ENCODE measurements around the gene XRCC4.
"Not testable (repeated sequence)": the region's sequence is repeated elsewhere in the genome, so short reads cannot be mapped to it uniquely, and the experiment has no call there.

XRCC4 gene

DNA sequence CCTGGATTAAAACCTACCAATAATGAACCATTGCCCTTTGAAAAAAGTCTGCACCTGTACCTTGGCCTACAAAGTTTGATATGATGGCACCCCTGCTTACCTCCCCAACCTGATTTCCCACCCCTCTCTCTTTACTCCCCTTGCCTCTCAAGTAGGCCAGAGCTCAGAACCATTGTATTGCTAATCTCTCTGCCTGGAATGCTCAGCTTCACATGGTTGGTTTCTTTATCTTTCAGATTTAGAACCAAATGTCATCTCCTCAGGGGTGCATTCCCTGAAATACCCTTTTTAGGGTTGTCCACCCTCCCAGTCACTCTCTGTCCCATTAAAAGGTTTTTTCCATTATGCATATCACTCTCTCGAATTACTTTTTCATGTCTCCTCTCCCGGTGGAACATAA lies 277.6 kb downstream of the XRCC4 start:
- DNase-seq (ENCODE audit: low spot score) = no peak
- Mint-ChIP-seq H3K36me3 (ENCODE audit: low read depth) (no peaks in the 10 kb centered on the region), H3K4me1 (ENCODE audit: low read depth) (no peaks in the 10 kb centered on the region), H3K4me3 (no peak overlapping the region), H3K27me3 (ENCODE audit: low read depth) (no peaks in the 10 kb centered on the region), H3K27ac (no peak overlapping the region), H3K9me3 (peaks cover 11% of the 10 kb centered on the region)

DNA sequence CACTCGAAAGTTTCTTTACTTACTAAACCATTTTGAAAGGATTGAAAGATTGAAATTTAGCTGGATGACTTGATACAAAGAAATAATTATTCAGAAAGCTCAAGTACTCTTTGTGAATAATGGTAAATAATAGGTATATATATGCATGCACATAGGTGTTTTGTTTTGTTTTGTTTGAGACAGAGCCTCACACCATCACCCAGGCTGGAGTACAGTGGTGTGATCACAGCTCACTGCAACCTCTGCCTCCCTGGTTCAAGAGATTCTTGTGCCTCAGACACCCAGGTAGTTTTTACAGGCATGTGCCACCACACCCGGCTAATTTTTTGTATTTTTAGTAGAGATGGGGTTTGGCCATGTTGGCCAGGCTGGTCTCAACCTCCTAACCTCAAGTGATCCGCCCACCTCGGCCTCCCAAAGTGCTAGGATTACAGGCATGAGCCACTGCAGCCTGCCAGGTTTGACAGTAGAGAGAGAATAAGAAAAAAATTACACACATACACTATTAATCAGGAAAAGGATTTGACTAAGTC lies 278.2 kb downstream of the XRCC4 start:
- H3K9me3 Mint-ChIP-seq; H3K27me3 Mint-ChIP-seq (ENCODE audit: low read depth); H3K4me3 Mint-ChIP-seq; H3K36me3 Mint-ChIP-seq (ENCODE audit: low read depth); H3K4me1 Mint-ChIP-seq (ENCODE audit: low read depth); DNase-seq (ENCODE audit: low spot score); H3K27ac Mint-ChIP-seq: not testable (repeated sequence)

DNA sequence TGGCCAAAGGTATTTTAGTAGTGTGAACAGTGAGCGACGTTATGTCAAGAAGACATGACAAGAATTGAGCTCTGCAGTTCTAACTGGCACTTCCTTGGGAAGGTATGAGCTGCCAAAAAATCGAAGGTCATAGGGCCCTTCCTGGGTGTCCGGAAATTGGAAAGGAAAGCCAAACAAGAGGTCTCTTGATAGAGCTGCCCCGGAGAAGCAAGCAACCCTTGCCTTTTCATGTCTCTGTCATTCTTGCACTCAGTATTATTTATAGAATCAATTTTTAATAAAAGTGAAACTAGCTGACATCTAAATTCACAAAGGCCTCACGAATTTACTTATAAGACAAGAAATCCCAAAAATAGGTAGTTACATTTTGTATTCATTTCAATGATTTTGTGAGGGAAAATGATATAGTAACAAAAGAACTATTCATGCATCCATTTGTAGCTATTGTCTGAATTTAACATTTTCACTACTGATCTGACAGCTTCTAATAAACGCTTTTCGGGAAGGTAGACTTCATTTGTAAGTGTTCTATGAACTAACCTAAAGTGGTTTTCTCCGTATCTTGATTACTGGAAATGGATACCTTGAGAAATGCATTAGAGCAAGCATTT lies 280.4 kb downstream of the XRCC4 start:
- DNase-seq (ENCODE audit: low spot score) = no peak
- no peaks in the 10 kb centered on the region for H3K9me3 Mint-ChIP-seq
- no peaks in the 10 kb centered on the region for H3K27me3 Mint-ChIP-seq (ENCODE audit: low read depth)
- no peaks in the 10 kb centered on the region for H3K4me1 Mint-ChIP-seq (ENCODE audit: low read depth)
- H3K36me3 Mint-ChIP-seq (ENCODE audit: low read depth) = no peaks in the 10 kb centered on the region
- H3K4me3 Mint-ChIP-seq = no peak overlapping the region
- H3K27ac Mint-ChIP-seq = no peak overlapping the region

DNA sequence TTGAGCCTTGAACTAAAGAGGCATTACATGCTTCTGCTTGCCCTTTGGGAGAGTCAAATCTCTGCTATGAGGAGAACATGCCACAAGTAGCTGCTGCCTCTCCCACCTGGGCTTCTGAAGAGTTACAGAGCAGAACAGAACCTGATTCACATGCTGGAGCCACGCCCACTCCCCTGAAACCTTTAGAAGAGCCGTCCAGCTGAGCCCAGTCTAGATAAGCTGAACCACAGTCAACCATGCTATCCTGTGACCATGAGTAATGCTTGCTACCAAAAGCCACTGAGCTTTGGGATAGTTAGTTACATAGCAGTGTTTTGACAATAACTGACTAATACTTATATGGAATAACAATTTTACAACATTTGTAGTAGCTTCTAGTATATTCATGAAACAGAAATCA lies 283.2 kb downstream of the XRCC4 start:
- no peaks in the 10 kb centered on the region for H3K9me3 Mint-ChIP-seq
- H3K27me3 Mint-ChIP-seq (ENCODE audit: low read depth) = no peaks in the 10 kb centered on the region
- H3K4me3 Mint-ChIP-seq = no peak overlapping the region
- no peak for DNase-seq (ENCODE audit: low spot score)
- no peaks in the 10 kb centered on the region for H3K36me3 Mint-ChIP-seq (ENCODE audit: low read depth)
- no peak overlapping the region for H3K27ac Mint-ChIP-seq
- no peaks in the 10 kb centered on the region for H3K4me1 Mint-ChIP-seq (ENCODE audit: low read depth)

DNA sequence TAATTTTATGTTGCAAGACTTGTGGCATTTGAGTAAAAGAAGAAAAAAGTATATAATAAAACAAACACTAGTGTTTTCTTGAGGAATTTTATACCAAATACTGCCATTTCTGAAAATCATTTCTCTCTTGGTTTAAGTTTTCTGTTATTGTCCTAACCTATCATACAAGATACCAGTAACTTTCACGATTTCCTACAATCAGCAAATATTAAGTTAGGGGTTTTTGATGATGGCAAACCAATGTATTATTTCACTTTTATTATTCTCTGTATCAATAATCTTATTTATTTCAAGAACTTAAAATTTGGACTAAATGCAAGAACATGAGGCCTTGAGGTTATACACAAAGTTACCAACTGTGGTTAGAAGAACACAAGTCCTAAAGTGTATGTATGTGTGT lies 285.2 kb downstream of the XRCC4 start:
- Mint-ChIP-seq H3K4me1 (ENCODE audit: low read depth) (no peaks in the 10 kb centered on the region), H3K9me3 (no peaks in the 10 kb centered on the region), H3K27ac (no peak overlapping the region), H3K36me3 (ENCODE audit: low read depth) (no peaks in the 10 kb centered on the region), H3K27me3 (ENCODE audit: low read depth) (no peaks in the 10 kb centered on the region), H3K4me3 (no peak overlapping the region)
- no peak for DNase-seq (ENCODE audit: low spot score)

DNA sequence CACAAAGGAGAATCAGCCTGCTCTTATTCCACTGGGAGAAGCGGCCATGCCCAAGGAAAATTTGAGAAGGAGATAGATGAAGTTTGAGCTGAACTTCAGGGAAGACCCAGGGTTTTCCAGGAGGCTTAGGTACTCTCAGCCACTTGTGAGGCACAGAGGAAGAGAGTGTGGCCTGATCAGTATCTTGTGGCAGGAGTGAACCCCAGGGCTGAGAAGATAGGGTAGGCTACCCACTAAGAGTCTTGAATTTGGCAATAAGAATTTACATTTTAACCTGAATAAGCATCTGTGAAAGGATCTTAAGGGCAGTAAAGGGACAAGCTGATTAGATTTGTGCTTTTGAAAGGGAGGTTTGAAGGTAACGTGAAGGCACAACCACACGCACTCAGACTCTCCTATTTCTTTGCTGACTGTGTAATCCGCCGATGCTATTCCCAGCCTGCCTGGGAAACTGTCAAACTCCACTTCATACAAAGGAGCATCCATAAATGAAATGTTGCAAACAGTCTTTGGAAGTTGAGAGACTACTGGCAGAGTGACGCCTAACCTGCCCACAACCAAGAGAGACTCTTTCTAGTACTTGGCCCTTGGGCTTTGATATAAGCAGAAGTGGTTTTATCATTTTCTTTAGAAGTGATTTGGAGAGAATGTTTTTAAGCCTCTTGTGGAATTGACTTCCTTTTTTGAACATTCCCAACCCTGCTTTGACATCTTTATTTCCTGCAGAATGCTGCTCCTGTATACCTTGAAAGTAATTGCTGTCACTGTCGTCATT lies 286.0 kb downstream of the XRCC4 start:
- no peak overlapping the region for H3K4me3 Mint-ChIP-seq
- H3K27me3 Mint-ChIP-seq (ENCODE audit: low read depth) = no peaks in the 10 kb centered on the region
- no peak overlapping the region for H3K27ac Mint-ChIP-seq
- H3K4me1 Mint-ChIP-seq (ENCODE audit: low read depth) = no peaks in the 10 kb centered on the region
- H3K9me3 Mint-ChIP-seq = no peaks in the 10 kb centered on the region
- no peak for DNase-seq (ENCODE audit: low spot score)
- no peaks in the 10 kb centered on the region for H3K36me3 Mint-ChIP-seq (ENCODE audit: low read depth)

DNA sequence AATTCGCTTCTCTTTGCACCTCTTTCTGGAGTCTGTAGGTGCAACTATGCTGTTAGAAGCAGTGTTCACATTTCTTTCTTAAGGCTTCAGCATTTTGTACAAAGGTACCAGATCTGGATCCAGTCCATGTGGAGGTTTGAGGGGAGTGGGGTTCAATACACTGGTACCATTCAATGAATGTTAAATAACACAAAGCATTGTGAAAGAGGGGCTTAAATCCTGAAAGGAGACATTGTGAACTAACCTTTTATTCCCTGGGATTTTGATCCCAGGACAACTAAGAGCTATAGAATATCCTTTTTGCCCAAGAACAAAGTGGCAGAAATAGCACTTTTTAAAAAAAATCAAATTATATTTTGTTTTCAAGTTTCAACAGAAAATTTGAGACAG lies 286.5 kb downstream of the XRCC4 start:
- Mint-ChIP-seq H3K4me3 (no peak overlapping the region), H3K36me3 (ENCODE audit: low read depth) (no peaks in the 10 kb centered on the region), H3K27me3 (ENCODE audit: low read depth) (no peaks in the 10 kb centered on the region), H3K27ac (no peak overlapping the region), H3K9me3 (no peaks in the 10 kb centered on the region), H3K4me1 (ENCODE audit: low read depth) (no peaks in the 10 kb centered on the region)
- DNase-seq (ENCODE audit: low spot score) = no peak

DNA sequence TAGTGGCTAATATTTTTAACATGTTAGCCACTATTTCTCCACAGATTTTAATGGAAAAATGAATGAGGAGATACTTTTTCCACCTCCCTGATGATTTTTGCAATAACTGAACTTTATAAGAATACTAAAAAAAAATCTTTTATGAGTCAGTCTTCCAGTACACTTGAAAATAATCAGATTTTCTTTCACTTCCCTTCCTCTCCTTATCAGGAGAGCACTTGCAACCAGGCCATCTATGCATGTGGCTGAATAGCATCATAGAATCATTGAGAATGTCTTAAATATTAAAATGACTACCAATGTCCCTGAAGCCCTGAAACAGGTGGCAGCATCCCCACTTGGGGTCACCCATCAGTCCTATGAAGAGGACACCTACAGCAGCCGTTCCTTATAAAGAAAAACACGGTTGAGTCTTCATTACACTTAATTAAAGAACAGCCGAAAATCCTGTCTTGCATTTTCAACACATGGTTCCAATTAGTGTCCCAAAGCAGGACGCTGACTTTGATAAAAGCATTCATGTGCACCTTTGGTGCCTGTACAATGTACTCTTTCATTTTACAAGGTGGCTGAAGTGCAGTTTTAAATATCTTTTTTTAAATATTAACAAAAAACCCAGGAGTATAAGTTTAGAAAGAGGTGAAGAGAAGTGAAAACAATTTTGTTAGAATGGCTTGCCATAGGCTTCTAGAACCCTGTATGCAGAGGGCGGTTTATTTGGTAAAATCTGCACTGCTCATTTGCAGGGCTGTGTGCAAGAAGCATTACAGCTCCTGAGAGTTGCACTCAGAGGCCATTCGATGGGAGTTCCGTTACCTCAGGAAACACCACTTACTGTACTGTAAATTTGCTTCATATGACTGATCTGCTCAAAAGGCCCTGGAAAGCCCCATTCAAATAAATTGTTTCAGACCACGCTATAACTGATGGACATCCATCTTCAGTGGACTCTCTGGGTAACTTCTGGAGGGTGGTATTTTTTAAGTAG lies 287.3 kb downstream of the XRCC4 start:
- Mint-ChIP-seq H3K36me3 (ENCODE audit: low read depth) (no peaks in the 10 kb centered on the region), H3K9me3 (no peaks in the 10 kb centered on the region), H3K4me1 (ENCODE audit: low read depth) (no peaks in the 10 kb centered on the region), H3K27ac (no peak overlapping the region), H3K4me3 (no peak overlapping the region), H3K27me3 (ENCODE audit: low read depth) (no peaks in the 10 kb centered on the region)
- no peak for DNase-seq (ENCODE audit: low spot score)

DNA sequence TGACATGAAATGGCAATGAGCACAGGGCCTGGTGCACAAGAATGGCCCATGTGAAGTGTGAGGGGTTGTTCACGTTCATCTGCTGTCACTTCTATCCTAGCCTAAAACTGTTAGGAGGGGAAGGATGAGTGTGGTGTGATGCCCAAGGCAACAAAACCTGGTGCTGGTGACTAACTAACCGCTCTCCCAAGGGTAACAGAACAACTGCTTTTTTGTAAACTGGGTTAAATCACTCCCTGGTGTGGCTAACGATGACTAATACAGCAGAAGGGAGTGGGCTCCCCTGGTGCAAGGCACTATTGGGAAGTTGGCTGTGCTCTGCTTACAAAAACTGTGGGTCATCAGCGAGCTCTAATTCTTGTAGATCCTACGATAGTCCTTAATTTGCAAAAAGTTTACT lies 291.0 kb downstream of the XRCC4 start:
- no peaks in the 10 kb centered on the region for H3K9me3 Mint-ChIP-seq
- H3K4me3 Mint-ChIP-seq = no peak overlapping the region
- H3K27ac Mint-ChIP-seq = no peak overlapping the region
- no peaks in the 10 kb centered on the region for H3K4me1 Mint-ChIP-seq (ENCODE audit: low read depth)
- no peak for DNase-seq (ENCODE audit: low spot score)
- no peaks in the 10 kb centered on the region for H3K27me3 Mint-ChIP-seq (ENCODE audit: low read depth)
- no peaks in the 10 kb centered on the region for H3K36me3 Mint-ChIP-seq (ENCODE audit: low read depth)

DNA sequence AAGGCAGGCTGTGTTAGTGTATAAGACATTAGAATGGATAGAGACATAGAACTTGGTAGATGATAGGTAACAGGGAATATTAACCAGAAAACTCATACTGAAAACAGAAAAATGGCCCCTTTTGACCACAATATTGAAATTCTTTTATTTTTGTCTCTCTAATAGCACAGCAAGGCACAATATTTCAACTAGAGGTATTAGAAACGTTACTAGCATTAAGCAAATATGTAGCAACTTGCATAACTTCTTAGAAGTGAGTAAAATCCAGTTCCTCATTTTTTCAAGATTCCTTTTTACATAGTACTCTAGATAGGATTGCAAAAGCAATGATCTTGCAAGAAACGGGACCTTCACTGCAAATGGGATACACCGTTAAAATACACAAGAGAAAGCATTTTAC lies 291.5 kb downstream of the XRCC4 start:
- Mint-ChIP-seq H3K36me3 (ENCODE audit: low read depth) (no peaks in the 10 kb centered on the region), H3K9me3 (no peaks in the 10 kb centered on the region), H3K27me3 (ENCODE audit: low read depth) (no peaks in the 10 kb centered on the region), H3K27ac (no peak overlapping the region), H3K4me1 (ENCODE audit: low read depth) (no peaks in the 10 kb centered on the region), H3K4me3 (no peak overlapping the region)
- DNase-seq (ENCODE audit: low spot score) = no peak

DNA sequence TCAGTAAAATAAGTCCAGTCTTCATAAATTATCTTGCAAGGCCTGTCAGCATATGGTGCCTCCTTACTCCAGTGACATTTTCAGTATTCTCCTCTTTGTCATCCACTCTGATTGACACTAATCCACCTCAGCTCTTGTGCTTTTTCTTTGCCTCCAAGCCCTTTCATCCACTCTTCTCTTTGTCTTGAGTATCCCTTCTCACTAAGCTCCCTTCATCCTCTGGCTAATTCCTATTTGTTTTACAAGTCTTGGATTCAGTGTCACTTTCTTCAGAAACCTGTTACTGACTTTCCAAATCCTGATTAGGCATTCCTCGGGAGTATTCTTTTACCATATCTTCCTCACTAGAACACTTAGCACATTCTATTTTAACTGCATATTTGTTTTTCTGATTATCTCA lies 293.6 kb downstream of the XRCC4 start:
- Mint-ChIP-seq H3K4me1 (ENCODE audit: low read depth) (no peaks in the 10 kb centered on the region), H3K9me3 (no peaks in the 10 kb centered on the region), H3K4me3 (no peak overlapping the region), H3K27me3 (ENCODE audit: low read depth) (no peaks in the 10 kb centered on the region), H3K36me3 (ENCODE audit: low read depth) (no peaks in the 10 kb centered on the region), H3K27ac (no peak overlapping the region)
- DNase-seq (ENCODE audit: low spot score) = no peak

DNA sequence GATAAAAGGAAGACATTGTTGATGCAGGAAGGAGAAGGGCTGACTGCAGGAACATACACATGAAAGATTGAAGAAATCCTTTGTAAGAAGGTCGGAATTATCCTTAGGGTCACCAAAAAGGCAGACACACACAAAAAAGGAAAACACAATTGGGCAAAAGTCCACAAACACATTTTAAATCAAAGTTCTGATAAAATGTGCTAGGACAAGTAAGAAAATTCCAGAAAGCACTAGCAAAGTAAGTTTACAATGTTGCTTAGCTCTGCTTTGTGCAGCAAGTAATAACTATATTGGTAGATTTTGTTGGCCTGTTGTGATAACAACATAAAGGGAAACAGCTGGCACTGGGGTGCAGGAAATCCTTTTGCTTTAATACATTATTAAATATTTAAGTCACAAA lies 294.4 kb downstream of the XRCC4 start:
- H3K9me3 Mint-ChIP-seq = no peaks in the 10 kb centered on the region
- no peaks in the 10 kb centered on the region for H3K27me3 Mint-ChIP-seq (ENCODE audit: low read depth)
- H3K4me3 Mint-ChIP-seq = no peak overlapping the region
- H3K36me3 Mint-ChIP-seq (ENCODE audit: low read depth) = no peaks in the 10 kb centered on the region
- H3K4me1 Mint-ChIP-seq (ENCODE audit: low read depth) = no peaks in the 10 kb centered on the region
- no peak overlapping the region for H3K27ac Mint-ChIP-seq
- no peak for DNase-seq (ENCODE audit: low spot score)

DNA sequence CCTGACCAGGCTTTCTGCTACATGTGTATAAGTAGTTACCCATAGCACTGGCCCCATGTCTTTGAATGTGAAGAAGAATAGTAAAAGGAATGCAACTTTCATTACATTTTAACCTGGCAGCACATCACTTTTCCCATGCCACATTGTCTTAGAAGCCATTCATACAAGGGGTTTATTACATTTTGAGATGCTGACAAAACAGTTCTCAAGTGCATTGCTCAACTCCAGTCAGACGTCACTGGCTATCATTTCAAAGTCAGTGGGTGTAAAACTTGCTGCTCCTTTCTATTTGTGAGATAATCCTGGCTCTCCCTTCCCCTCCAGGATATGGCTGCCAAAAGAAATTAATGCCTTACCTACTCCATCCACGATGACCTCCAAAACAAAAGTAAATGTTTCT lies 297.2 kb downstream of the XRCC4 start:
- no peak for DNase-seq (ENCODE audit: low spot score)
- no peaks in the 10 kb centered on the region for H3K9me3 Mint-ChIP-seq
- no peak overlapping the region for H3K27ac Mint-ChIP-seq
- no peaks in the 10 kb centered on the region for H3K36me3 Mint-ChIP-seq (ENCODE audit: low read depth)
- H3K4me1 Mint-ChIP-seq (ENCODE audit: low read depth) = no peaks in the 10 kb centered on the region
- H3K4me3 Mint-ChIP-seq = no peak overlapping the region
- H3K27me3 Mint-ChIP-seq (ENCODE audit: low read depth) = no peaks in the 10 kb centered on the region

Measured in T-helper 2 cell treated with Interferon-gamma antibody and Interleukin-4, amounts not matched to agents 5 μg/mL and 100 μg/mL, for 36 hours (primary cell).